Measurements from ENCODE around the gene XYLT1. TPM values are rescaled to one million over a fixed set of nuclear protein-coding genes. Genes with fewer than 3 reads are reported as not detected.
A peak's percentile ranks its signal among the peaks of the same experiment; 100 is the strongest.
"Not testable (repeated sequence)": the region's sequence is repeated elsewhere in the genome, so short reads cannot be mapped to it uniquely, and the experiment has no call there.

XYLT1 gene
- total RNA-seq, 1 experiment from 2014 or later, result 7.3 TPM

- Histone ChIP-seq H3K36me3 (peaks cover 3% of the 10 kb centered on the region; the same call in 1 of the 2 replicates), H3K4me3 (no peak overlapping the region), H3K9me3 (no peaks in the 10 kb centered on the region; the same call in 1 of the 2 replicates), H3K27me3 (no peaks in the 10 kb centered on the region)
- DNase-seq, result no peak
These were observed 38.7 kb downstream of the XYLT1 start for GRCh38 chr16:17431968-17432625.

DNA sequence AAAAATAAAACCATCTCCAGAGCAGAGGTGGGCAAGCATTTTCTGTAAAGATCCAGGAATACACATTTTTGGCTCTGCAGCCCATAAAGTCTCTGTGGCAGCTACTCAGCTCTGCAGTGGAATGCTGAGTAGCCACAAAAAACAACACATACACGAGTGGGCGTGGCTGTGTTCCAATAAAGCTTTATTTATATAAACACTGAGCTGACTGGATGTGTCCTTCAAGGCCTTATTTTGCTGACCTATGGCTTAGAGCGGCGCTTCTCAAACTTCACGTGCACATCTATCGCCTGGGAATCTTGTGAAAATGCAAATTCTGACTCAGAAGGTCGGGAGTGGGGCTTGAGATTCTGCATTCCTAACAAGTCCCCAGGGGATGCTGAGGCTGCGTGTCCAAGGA is 39.7 kb downstream of the XYLT1 start:
- H3K27me3 ChIP-seq, result no peaks in the 10 kb centered on the region
- H3K4me3 ChIP-seq, result no peak overlapping the region
- peaks cover 3% of the 10 kb centered on the region for H3K36me3 ChIP-seq
- DNase-seq, result no peak
- no peaks in the 10 kb centered on the region for H3K9me3 ChIP-seq

- Histone ChIP-seq H3K27me3 (no peaks in the 10 kb centered on the region), H3K4me3 (no peak overlapping the region), H3K9me3 (no peaks in the 10 kb centered on the region), H3K36me3 (peaks cover 3% of the 10 kb centered on the region)
- DNase-seq, result no peak
These were observed 44.3 kb downstream of the XYLT1 start for GRCh38 chr16:17426451-17426850.

DNA sequence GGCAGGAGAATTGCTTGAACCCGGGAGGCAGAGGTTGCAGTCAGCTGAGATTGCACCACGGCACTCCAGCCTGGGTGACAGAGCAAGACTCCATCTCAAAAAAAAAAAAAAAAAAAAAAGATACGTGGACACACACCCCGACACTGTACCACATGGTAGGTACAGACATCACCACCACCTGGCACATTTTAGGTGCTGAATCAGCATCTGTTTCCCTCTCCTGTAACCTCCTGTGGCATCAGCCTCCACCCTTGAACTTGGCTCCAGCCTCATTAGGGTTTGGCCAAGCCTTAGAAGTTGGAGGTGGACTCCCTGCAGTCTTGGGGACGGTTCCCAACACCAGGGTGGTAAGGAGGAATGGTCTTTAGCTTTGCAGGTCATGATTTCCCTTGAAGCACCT is 46.0 kb downstream of the XYLT1 start:
- Histone ChIP-seq H3K27me3 (no peaks in the 10 kb centered on the region), H3K9me3 (no peaks in the 10 kb centered on the region), H3K4me3 (no peak overlapping the region), H3K36me3 (peaks cover 3% of the 10 kb centered on the region)
- no peak for DNase-seq

DNA sequence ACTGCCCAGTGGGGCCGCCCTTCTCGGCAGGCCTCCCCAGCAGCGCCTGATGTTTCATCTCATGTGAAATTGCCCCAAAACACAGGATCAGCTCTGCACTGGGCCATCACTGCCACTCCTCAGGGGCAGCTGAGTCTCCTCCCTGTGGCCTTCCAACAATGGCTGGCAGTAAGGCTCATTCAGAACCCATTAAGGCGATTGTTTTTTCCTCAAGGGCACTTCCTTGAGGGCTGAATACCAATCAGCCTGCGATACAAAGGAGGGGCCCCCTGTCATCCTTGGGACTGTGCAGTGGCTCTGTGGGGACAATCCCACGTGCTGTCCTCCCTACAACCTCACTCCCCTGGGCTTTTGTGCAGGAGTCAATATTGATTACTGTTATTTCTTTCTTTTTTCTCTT is 47.5 kb downstream of the XYLT1 start:
- DNase-seq, result no peak
- peaks cover 3% of the 10 kb centered on the region for H3K36me3 ChIP-seq
- H3K9me3 ChIP-seq, result no peaks in the 10 kb centered on the region
- no peak overlapping the region for H3K4me3 ChIP-seq
- no peaks in the 10 kb centered on the region for H3K27me3 ChIP-seq

GRCh38 chr16:17420816-17421215 is 49.9 kb downstream of the XYLT1 start:
- Histone ChIP-seq H3K36me3 (peaks cover 3% of the 10 kb centered on the region), H3K4me3 (no peak overlapping the region), H3K27me3 (no peaks in the 10 kb centered on the region), H3K9me3 (no peaks in the 10 kb centered on the region)
- DNase-seq, result no peak

GRCh38 chr16:17419266-17419665 is 51.5 kb downstream of the XYLT1 start:
- Histone ChIP-seq H3K9me3 (no peaks in the 10 kb centered on the region), H3K27me3 (no peaks in the 10 kb centered on the region), H3K36me3 (peaks cover 3% of the 10 kb centered on the region), H3K4me3 (no peak overlapping the region)
- no peak for DNase-seq

DNA sequence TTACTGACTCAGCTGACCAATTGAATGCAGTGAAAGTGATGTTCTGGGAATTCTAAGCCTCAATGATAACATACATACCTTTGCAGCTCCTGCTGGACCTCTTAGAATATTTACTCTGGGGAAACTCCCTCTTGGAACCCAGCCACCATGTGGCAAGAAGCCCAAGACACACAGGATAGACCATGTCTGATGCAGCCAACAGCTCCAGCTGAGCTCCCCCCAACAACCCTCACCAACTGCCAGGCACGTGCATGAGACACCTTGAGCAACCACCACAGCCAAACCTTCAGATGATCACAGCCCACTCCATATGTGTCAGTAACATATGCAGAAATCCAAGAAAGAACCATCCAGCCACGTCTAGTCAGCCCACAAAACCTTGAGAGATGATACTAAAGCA is 53.0 kb downstream of the XYLT1 start:
- Histone ChIP-seq H3K36me3 (peaks cover 3% of the 10 kb centered on the region), H3K9me3 (no peaks in the 10 kb centered on the region), H3K4me3 (no peak overlapping the region), H3K27me3 (no peaks in the 10 kb centered on the region)
- DNase-seq, result no peak

- no peaks in the 10 kb centered on the region for H3K9me3 ChIP-seq
- no peaks in the 10 kb centered on the region for H3K27me3 ChIP-seq
- peaks cover 2% of the 10 kb centered on the region for H3K36me3 ChIP-seq
- no peak overlapping the region for H3K4me3 ChIP-seq
- no peak for DNase-seq
These were observed 54.1 kb downstream of the XYLT1 start for GRCh38 chr16:17416461-17417311.

DNA sequence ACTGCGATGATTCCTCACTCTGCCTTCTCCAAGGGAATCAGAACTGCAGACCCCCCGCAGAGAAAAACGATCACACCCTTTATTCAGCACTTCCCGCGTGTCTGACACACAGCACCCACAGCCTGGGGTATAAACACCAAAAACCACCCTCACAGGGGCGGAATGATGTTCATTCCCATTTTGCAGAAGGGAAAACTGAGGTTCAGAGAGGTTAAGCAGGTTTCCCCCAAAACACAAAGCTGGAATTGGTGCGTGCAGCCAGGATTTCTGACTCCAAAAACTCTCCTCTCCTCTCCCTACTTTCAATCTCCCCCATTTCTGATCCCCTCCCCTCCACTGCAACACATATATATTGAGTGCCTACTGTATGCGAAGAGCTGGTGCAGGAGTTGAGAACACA is 55.8 kb downstream of the XYLT1 start:
- H3K9me3 ChIP-seq, result no peaks in the 10 kb centered on the region
- H3K36me3 ChIP-seq, result no peaks in the 10 kb centered on the region; the same call in 1 of the 2 replicates
- DNase-seq, result no peak
- H3K27me3 ChIP-seq, result no peaks in the 10 kb centered on the region
- no peak overlapping the region for H3K4me3 ChIP-seq

- H3K27me3 ChIP-seq, result no peaks in the 10 kb centered on the region
- no peaks in the 10 kb centered on the region for H3K9me3 ChIP-seq
- DNase-seq, result no peak
- no peak overlapping the region for H3K4me3 ChIP-seq
- H3K36me3 ChIP-seq, result no peaks in the 10 kb centered on the region; the same call in 1 of the 2 replicates
These were observed 56.3 kb downstream of the XYLT1 start for GRCh38 chr16:17414421-17414820.

GRCh38 chr16:17413508-17413907 is 57.3 kb downstream of the XYLT1 start:
- Histone ChIP-seq H3K36me3 (no peaks in the 10 kb centered on the region; the same call in 1 of the 2 replicates), H3K9me3 (no peaks in the 10 kb centered on the region), H3K4me3 (no peak overlapping the region), H3K27me3 (no peaks in the 10 kb centered on the region)
- no peak for DNase-seq

- DNase-seq, result no peak
- Histone ChIP-seq H3K9me3 (no peaks in the 10 kb centered on the region; the same call in 1 of the 2 replicates), H3K4me3 (no peak overlapping the region), H3K36me3 (peaks cover 1% of the 10 kb centered on the region), H3K27me3 (no peaks in the 10 kb centered on the region)
These were observed 58.0 kb downstream of the XYLT1 start for GRCh38 chr16:17412791-17413190.

DNA sequence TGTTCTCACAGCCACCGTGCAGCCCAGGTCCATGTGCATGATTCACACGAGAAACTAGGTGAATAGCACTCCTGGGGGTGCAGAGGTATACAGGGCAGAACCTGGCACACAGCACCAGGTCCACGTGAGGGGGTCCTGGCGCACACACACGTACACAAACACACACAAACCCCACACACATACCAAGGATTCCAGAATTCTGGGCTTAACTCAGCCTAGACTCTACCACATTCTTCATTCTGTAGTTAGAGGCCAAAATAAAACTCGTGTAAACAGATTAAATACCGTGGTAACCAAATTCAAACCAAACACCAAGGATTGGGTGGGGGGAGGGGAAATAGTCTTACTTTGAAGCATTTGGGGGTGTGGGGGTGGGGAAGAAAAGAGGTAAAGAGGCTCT is 58.5 kb downstream of the XYLT1 start:
- Histone ChIP-seq H3K9me3 (no peaks in the 10 kb centered on the region; the same call in 1 of the 2 replicates), H3K36me3 (peaks cover 6% of the 10 kb centered on the region)
- DNase-seq, result peak; percentile 12

DNA sequence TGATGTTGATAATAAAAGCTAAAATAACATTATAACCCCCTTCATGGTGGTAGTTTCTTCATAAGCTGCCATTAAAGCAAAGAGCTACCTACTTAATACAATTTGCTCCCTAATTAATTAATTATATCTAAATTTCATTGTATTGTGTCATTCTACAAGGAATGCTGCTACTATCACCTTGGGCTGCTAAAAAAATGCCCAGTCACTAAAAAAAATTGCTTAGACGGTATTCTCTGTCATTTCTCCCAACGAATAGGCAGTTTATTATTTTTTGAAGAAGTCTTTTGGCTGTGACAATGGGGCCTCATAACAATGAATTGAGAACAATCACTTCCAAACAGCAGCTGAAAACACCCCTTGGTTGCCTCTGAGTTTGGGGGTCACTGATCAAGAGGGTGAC is 59.5 kb downstream of the XYLT1 start:
- Histone ChIP-seq H3K9me3 (no peaks in the 10 kb centered on the region; the same call in 1 of the 2 replicates), H3K4me3 (no peak overlapping the region), H3K36me3 (peaks cover 6% of the 10 kb centered on the region), H3K27me3 (no peaks in the 10 kb centered on the region)
- no peak for DNase-seq

More for the DNA sequence above, 58.5 kb downstream of the XYLT1 start:
- H3K4me3 ChIP-seq, result no peak overlapping the region
- no peaks in the 10 kb centered on the region for H3K27me3 ChIP-seq

- H3K36me3 ChIP-seq, H3K4me3 ChIP-seq, H3K9me3 ChIP-seq, H3K27me3 ChIP-seq, DNase-seq: not testable (repeated sequence)
These were observed 60.4 kb downstream of the XYLT1 start for GRCh38 chr16:17410316-17410715.

GRCh38 chr16:17409894-17410293 is 60.9 kb downstream of the XYLT1 start:
- Histone ChIP-seq H3K36me3 (peaks cover 6% of the 10 kb centered on the region), H3K27me3 (no peaks in the 10 kb centered on the region), H3K4me3 (no peak overlapping the region), H3K9me3 (no peaks in the 10 kb centered on the region; the same call in 1 of the 2 replicates)
- no peak for DNase-seq

Measured in MG63 (cell line).